ENCODE data around the gene ALPG.
"Not testable (repeated sequence)": the region's sequence is repeated elsewhere in the genome, so short reads cannot be mapped to it uniquely, and the experiment has no call there.

ALPG gene

GRCh38 chr2:232406556-232407310 is at the start of gene ALPG:
Gene ALPG, plus strand, starts transcription at chr2:232406844. Its CDS starts 51 bp downstream, at chr2:232406895.
- DNase-seq (ENCODE audit: low spot score), result no peak

- no peak for DNase-seq (ENCODE audit: low spot score)
These were observed 45.0 kb upstream of the ALPG start for GRCh38 chr2:232361646-232362045.

GRCh38 chr2:232362174-232362900 is 44.3 kb upstream of the ALPG start:
- DNase-seq (ENCODE audit: low spot score), result no peak

- DNase-seq (ENCODE audit: low spot score), result not testable (repeated sequence)
These were observed 43.4 kb upstream of the ALPG start for GRCh38 chr2:232363064-232363783.

- no peak for DNase-seq (ENCODE audit: low spot score)
These were observed 42.6 kb upstream of the ALPG start for GRCh38 chr2:232363784-232364615.

GRCh38 chr2:232364806-232365594 is 41.6 kb upstream of the ALPG start:
- DNase-seq (ENCODE audit: low spot score), result not testable (repeated sequence)

- no peak for DNase-seq (ENCODE audit: low spot score)
These were observed 40.9 kb upstream of the ALPG start for GRCh38 chr2:232365621-232366321.

- not testable (repeated sequence) for DNase-seq (ENCODE audit: low spot score)
These were observed 40.2 kb upstream of the ALPG start for GRCh38 chr2:232366461-232366860.

- no peak for DNase-seq (ENCODE audit: low spot score)
These were observed 39.6 kb upstream of the ALPG start for GRCh38 chr2:232367016-232367415.

GRCh38 chr2:232367591-232368233 is 38.9 kb upstream of the ALPG start:
- no peak for DNase-seq (ENCODE audit: low spot score)

GRCh38 chr2:232368311-232368731 is 38.3 kb upstream of the ALPG start:
- no peak for DNase-seq (ENCODE audit: low spot score)

GRCh38 chr2:232369126-232369951 is 37.3 kb upstream of the ALPG start:
- DNase-seq (ENCODE audit: low spot score), result no peak

- DNase-seq (ENCODE audit: low spot score), result not testable (repeated sequence)
These were observed 36.6 kb upstream of the ALPG start for GRCh38 chr2:232370007-232370406.

- DNase-seq (ENCODE audit: low spot score), result no peak
These were observed 34.1 kb upstream of the ALPG start for GRCh38 chr2:232372231-232373208.

- DNase-seq (ENCODE audit: low spot score), result no peak
These were observed 32.3 kb upstream of the ALPG start for GRCh38 chr2:232374356-232374755.

GRCh38 chr2:232375164-232375563 is 31.5 kb upstream of the ALPG start:
- no peak for DNase-seq (ENCODE audit: low spot score)

GRCh38 chr2:232376260-232376659 is 30.4 kb upstream of the ALPG start:
- DNase-seq (ENCODE audit: low spot score), result no peak

GRCh38 chr2:232376713-232377112 is 29.9 kb upstream of the ALPG start:
- DNase-seq (ENCODE audit: low spot score), result no peak
